HuH-7 (cell line): ENCODE data around the gene GNAT2.
A peak's percentile ranks its signal among the peaks of the same experiment; 100 is the strongest.

Experiments
- DNase-seq: peaks from one replicate; pipeline ENCODE4 v3.0.0; 2011; ENCODE audit warnings: low spot score

Gene GNAT2

DNA sequence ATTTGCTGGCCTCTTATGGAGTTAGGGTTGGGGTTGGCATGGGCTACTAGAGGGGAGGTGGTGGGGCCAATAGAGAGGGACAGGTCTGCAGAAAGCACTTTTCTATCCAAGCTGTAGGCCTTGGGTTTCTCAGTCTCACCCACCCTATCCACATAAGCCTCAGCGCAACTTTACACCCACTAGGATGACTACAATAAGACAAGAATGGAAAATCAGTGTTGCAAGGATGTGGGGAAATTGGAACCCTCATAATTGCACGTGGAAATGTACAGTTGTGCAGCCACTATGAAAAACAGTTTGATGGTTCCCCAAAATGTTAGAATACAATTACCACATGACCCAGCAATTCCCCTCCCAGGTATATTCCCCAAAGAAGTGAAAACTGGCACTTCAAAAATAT lies 22.4 kb upstream of the GNAT2 start:
- no peak for DNase-seq

DNA sequence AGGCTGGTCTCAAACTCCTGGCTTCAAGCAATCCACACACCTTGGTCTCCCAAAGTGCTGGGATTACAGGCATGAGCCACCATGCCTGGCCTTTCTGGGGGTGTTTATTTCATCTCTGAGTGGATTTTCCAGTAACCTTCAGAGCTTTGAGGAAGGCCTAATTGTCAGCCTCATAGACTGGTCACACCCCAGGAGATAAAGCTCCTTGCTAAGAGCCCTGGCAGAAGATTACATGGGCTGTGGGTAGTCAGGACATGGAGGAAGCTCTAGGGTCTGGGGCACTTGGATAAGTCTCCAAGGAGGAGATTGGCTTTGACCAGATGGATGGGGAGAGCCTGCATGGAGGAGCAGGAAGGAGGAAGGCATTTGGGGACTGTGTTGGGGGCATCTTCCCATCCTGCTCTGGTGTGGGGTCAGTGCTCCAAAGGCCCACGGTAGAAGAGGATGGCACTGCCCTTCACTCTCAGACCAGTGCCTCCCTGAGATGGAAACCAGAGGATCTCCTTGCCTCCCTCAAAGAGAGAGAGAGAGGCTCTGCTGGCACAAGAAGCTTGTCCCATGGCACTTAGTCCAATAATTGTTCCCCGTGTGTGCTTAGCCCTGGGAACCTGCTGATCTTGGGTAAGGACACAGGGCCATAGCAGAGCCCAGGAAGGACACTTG lies 21.8 kb upstream of the GNAT2 start:
- DNase-seq, result no peak

DNA sequence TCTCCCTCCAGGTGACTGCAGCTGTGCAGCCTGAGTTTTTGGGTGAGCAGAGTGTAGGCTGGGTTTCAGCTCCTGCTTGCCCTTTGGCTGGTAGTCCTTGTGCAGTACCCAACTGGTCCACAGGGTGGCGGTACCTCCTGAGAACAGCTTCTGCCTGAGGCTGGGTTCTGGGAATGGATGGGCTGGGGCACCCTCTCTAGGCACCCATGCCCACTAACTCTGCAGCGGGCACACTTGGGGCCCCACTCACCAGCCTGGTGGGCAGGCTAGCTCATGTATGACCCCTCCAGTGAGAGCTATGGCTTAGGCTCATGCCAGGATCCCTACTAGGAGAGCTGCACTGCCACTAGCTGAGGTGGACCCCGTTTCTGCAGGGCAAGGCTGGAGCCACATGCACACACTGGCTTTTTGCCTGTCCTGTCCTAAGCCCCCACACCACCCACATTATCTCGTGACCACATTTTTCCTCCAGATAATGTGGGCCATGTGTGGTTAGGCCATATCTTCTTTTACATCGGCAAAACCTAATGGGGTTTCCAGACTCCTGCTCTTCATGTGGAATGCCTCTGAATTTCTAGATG lies 21.0 kb upstream of the GNAT2 start:
- DNase-seq, result peak; percentile 71

DNA sequence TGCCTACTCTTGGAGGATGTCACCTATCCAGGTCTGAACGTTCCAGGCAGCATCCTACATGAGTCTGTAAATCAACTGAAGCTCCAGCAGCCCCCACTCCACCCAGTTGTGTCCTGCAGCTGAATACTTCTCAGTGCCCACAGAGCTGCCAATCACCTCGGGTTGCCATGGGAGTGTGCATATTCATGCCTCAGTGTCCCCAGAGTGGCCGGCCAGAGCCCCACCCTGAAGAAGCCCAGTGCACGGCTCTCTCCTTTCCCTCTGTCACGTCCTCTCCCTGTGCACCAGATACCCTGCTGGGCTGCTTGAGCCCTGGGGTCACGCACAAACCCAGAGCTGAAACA lies 20.4 kb upstream of the GNAT2 start:
- no peak for DNase-seq

DNA sequence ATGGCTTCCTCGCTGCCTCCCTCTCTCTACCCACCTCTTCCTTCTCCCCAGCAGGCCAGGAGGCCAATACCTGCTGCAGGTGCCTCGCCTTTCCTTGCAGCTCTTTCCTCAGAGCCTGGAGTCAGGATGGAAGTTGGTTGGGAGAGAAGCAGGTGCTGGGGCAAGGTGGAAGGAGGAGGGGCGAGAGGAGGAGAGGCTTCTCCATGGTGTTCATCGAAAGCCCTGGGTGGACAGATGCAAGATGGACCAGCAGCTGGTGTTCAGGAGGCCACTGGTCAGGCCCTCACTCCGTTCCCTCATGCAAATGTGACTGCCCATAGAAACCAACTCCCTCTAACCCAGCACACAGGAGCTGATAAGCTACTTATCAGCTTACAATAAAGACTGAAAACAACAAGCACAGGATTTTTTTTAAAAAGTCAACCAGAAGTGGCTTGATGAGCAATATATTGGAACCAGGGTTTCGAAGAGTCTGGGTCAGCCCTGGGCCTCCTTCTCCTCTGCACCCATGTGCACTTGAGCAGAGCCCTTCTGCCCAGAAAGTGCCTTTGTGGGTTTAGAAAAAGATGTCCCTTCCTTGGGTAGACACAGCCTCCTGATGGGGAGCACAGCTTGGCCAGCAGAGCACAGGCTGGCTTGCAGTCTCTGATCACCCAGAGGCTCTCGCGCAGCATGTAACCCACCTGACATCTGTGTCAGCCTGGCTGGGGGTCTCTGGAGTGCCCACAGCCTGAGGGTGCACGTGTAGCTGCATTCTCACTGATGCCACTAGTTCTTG lies 19.8 kb upstream of the GNAT2 start:
- no peak for DNase-seq

DNA sequence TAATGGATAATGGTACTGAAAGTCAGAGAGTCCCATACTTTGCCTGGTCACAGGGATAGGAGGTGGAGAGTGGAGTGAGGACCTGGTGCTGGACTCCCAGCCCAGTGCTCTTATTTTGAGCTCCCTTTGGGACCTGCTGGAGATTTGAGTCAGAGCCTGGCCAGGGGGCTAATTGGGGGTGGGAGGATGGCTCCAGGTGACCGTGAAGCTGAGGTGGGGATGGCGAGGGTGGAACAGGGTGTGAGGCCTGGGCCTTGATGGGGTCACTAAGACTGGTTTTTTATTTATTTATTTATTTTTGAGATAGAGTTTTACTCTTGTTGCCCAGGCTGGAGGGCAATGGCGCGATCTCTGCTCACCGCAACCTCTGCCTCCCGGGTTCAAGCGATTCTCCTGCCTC lies 18.0 kb upstream of the GNAT2 start:
- no peak for DNase-seq

DNA sequence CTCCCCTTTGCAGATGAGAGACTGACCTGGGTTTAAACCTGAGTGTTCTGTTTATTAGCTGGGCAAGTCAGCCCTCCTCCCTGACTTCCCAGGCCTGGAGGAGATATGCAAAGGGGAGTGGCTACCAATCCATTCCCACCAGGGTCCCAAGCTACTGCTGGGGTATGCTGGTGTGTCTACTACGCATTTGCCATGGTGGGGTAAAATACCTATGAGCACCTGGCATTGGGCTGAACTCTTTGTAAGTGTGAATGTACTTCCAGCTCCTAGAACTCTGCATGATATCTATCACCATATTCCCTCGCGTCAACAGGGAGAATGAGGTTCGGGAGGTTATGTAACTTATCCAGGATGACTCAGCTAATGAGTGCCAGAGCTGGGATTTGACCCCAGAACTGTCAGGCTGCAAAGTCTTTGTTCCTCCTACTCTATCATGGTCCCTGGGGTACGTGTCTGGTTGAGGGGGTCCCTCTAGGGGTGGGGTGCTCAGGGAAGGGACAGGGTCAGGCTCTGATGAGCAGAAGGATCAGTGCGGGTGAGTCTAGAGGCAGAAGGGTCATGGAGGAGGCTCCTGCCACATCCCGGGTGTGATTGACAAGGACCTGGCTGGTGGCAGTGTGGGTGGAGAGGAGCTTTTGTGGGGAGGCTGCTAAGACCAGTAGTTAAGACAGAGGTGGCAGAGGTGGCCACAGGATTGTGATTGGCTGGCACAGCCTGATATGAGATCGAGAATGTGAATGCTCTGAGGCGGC lies 17.0 kb upstream of the GNAT2 start:
- no peak for DNase-seq

DNA sequence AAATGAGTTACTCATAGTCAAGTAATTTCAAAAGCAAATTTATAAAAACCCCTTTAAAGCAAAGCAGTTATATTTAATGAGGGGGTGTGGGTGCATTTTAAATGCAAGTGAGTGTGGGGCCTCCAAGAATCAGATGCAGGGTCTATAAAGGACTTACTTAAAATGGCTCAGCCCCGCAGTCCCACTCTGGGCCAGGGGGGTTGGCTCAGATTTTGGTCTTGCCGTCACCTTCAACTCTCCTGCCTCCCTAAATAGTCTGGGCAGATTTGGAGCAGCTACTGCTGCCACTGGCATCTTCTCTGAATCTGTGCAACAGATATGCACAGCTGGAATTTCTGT lies 16.4 kb upstream of the GNAT2 start:
- no peak for DNase-seq

DNA sequence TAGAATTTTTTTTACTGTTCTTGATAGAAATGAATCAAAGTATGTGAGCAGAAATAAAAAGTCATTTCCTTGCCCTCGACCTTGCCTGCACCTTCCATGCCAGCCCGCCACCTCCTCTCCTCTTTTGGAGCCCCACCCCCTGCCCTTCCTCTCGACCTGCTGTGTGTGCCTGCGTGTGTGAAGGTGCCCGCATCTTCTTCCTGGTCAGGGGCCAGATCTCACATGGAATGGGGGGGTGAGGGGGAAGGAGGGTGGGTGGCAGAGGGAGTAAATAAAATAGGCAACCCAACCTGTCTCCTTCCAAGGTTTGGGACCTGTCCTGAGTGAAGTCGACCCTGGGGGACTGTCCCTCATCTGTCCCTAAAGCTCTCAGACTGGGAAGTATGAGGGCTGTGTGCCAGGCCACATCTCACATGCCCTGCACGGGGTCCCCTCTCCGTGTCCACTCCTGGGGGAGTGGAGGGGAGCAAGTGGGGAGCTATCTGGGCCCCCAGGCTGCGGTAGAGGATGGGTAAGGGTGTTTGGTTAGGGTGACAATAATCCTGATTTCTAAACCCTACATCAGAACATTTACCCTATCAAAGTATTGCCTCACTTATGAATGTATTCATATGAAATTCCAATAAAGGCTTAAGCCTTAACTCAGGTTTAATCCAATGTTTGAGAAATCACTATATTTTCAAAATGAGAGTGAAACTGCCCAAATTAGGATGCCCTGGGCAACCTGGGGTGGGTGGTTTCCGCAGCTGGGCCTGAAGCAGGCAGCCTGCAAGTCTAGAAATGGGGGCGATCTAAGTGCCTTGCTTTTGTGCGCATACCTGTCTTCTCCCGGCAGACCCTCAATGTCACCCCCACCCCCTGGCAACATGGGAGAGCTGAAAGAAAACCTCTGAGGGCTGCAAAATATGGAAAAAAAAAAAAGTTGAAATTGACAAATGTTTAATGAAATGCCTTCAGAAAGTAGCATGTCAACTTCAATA lies 15.6 kb upstream of the GNAT2 start:
- DNase-seq, result no peak

DNA sequence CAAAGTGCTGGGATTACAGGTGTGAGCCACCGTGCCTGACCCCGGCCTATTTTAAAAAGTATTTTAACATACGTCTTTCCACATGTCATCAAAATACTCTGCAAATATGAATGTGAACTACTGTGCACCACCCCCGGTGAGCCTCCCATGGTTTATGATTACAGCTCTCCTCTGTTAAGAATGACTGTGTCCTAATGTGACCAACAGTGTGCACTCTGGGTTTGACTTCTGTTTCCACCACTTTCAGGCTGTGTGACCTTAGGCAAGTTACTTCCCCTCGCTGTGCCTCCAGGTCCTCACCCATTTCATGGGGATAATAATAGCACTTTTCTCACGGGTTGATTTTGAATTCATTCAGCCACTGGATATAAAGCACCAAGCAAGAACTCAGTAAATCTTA lies 14.9 kb upstream of the GNAT2 start:
- no peak for DNase-seq

DNA sequence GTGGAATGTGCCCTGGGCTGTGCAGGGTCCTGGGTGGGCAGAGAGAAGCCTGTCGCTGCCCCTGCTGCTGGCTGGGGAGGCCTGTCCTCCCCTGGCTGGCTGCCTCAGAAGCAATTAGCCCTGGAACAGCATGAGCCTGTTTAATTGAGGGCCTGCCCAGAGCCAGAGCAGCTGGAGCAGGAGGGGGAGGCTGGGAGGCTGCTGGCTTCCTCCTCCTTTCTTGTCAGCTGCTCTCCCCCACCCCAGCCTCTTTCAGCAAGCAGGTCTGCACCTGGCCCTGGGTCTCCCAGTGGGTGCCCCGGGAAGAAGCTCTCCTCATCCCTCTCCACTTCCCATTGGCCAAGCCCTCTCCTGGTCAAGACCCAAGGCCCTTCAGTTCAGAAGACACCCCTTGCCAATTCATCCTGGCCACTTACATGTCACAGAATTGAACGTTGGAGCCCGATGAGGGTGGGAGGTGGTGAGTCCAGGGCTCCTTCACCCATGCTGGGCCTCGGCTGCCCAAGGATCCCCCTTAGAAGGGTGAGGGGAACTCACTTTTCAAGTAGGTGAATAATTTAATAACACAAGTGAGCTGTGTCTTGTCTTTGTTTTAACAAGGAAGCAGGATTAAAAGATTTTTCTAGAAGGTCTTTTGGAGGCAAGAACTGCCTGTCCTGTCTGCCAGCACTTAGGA lies 13.4 kb upstream of the GNAT2 start:
- DNase-seq, result no peak

DNA sequence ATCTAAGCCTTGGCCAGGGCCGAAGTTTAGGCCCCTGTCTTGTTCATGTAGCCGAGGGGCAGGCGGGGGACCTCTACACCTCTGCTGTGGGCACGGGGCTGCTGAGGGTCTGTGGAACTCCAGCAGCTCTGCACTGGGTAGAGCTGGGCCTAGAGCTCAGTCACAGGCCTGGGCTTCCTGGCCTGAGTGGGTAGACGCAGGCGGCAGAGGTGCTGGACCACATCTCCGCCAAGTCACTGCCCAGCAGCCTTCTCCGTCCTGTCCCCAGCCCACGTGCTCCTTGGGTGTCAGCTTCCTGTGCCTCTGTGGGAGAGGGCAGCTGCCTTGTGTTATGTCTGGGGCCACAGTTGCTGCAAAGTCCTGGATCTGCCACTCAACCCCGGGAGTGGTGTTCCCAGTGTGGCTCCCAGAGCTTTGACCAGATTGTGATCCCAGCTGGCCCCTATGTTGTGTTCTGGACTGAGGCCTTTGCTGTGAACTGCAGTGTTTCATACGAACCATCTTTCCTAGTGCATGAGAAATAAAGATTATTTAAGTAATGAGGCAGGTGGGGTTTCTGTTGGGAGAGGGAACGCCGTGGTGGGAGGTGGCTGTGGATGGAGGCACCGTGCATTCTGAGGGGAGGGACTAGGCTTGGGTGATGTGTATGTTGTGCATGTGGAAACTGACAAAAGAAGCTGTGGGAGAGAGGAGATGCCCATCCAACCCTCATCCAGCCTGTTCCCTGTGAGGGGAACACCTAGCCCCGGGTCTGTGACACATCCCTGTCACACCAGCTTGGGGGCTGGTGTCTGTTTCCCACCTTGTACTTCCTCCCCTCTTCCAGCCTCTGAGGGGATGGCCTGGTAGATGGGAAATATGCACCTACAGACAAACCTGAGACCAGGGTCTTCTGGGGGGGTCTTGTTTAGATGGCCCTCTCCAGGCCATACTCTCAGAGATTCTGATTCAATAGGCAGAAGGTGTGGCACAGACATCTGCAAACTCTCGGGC lies 12.4 kb upstream of the GNAT2 start:
- no peak for DNase-seq

DNA sequence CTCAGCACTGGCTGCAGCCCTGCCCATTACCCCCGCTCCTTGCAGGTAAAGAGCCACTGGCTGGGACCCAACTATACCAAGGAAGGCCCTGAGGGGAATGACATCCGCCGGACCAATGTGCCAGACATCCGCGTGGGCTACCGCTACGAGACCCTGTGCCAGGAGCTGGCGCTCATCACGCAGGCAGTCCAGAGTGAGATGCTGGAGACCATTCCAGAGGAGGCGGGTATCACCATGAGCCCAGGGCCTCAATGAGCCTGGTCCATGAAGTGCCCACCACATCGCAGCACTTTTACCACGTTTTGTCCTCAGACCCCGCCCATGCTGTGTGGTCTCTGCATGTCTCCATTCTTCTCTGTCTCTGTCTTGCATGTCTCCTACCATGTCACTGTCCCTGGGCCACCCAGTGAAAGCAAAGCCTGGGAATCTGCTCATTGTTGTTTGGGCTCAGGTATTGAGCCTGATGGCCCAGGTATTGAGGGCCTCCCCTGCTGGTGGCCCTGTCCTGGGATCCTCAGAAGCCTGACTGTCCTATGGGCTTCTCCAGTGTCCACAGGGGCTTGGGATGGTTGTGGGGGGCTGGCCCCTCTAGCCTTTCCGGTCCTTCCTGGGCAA lies 11.6 kb upstream of the GNAT2 start:
- no peak for DNase-seq

DNA sequence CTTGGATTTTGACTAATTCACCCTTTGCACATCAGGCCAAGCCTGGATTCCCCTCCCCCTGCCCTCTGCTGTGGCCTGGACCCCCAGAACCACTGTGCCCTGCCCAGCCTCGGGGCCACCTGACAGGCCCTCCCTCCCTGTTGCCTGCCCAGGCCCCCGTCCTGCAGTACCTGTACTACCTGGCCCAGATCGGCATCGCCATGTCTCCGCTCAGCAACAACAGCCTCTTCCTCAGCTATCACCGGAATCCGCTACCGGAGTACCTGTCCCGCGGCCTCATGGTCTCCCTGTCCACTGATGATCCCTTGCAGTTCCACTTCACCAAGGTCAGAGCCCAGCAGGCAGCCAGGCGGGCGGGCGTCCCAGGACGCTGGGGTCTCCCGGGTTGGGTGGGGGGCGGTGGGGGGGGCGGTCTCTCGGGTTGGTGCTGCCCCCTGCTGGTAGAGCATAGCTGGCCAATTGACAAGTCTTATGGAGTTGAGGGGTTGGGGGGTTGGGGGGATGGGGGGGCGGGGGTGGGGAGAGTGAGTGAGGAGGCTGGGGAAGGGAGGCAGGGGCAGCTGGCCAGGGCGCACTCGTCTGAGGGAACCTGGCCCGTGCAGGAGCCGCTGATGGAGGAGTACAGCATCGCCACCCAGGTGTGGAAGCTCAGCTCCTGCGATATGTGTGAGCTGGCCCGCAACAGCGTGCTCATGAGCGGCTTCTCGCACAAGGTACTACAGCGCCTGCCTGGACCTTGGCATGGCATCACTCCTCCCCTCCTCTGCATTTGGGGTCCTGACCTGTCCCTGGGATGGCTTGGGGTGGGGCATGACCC lies 10.9 kb upstream of the GNAT2 start:
- DNase-seq, result peak; percentile 56

DNA sequence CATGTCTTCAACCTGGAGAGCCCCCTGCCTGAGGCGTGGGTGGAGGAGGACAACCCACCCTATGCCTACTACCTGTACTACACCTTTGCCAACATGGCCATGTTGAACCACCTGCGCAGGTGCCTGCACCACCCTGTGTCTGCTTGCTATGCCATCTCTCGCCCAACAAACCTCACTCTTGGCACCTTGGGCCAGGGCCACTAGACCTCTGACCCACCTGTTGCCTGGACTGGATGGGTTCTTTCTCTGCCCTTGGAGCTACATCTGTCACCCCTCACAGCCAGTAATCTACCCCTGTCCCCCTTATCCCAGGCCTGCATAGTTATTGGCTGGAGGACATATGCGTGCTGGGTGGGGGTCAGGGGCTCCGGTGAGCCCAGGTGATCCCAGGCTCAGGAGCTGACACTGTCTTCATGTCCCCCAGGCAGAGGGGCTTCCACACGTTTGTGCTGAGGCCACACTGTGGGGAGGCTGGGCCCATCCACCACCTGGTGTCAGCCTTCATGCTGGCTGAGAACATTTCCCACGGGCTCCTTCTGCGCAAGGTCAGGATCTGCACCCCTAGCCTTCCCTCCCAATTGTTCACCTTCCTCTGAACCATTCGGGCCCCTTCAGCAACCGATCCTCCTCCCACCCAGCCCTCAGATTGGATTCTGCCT lies 10.1 kb upstream of the GNAT2 start:
- DNase-seq, result no peak

DNA sequence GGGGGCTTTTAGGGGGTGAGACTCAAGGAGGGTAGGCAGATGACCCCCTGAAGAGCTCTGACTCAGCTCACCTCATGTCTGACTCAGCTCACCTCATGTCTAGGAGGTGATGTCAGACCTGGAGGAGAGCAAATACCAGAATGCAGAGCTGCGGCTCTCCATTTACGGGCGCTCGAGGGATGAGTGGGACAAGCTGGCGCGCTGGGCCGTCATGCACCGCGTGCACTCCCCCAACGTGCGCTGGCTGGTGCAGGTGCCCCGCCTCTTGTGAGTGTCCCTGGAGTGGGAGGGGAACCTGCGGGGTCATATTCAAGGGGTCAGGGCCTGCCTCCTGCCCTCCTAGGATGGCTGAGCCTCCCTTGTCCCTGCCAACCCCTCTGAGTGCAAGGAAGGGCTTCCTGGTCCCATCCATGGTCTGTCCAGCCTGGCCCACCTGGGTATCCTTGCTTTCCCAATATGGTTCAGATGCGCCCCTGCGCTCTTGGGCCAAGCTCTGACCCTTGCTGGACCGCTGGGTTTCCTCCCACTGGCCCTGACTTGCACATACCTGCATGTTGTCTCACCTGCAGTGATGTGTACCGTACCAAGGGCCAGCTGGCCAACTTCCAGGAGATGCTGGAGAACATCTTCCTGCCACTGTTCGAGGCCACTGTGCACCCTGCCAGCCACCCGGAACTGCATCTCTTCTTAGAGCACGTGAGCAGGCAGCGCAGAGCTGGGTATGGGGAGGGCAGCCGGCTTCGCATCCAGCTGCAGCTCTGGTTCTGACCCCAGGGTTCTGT lies 9.3 kb upstream of the GNAT2 start:
- DNase-seq, result no peak

DNA sequence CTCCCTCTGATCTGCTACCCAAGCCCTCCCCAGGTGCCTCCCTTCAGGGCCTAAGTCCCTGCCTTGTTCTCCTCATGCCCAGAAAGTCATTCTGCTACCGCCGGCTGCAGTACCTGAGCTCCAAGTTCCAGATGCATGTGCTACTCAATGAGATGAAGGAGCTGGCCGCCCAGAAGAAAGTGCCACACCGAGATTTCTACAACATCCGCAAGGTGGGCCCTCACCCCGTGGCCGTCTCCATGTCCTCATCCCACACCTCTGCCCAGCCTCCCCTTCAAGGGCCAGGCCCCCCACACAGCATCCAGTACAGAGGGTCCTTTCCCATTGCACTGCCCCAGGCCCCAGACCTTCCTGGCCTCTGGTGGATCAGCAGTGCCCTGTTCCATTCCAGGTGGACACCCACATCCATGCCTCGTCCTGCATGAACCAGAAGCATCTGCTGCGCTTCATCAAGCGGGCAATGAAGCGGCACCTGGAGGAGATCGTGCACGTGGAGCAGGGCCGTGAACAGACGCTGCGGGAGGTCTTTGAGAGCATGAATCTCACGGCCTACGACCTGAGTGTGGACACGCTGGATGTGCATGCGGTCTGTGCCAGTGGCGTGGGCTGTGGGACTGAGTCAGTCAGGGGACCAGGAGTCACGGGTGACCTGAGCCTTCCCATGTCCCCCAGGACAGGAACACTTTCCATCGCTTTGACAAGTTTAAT lies 8.4 kb upstream of the GNAT2 start:
- DNase-seq, result no peak
